Mucosa of descending colon (tissue), 3 donors: ENCODE measurements around the gene SDK2. TPM values are rescaled to one million over a fixed set of nuclear protein-coding genes. Genes with fewer than 3 reads are reported as not detected.

Experiments used
- ATAC-seq: fragments of 200-7000 bp; cut with Tn5 transposase; one replicate; pipeline ENCODE4 v1.9.1; 2020; ENCODE audit warnings: mild to moderate bottlenecking, moderate library complexity
- DNase-seq, 3 donors: peaks; one replicate each; pipeline ENCODE4 v3.0.0-alpha.2; 2020
- H3K36me3 ChIP-seq: fragments of 200-600 bp; one replicate; pipeline ENCODE4 v1.8.0; 2021; ENCODE audit warnings: low read depth, mild to moderate bottlenecking
- H3K4me1 ChIP-seq: fragments of 200-600 bp; one replicate; pipeline ENCODE4 v1.8.0; 2021; ENCODE audit warnings: low read depth, mild to moderate bottlenecking
- H3K4me3 ChIP-seq: fragments of 200-600 bp; one replicate; pipeline ENCODE4 v1.8.0; 2021; ENCODE audit warnings: mild to moderate bottlenecking
- H3K9me3 ChIP-seq: fragments of 200-600 bp; one replicate; pipeline ENCODE4 v1.8.0; 2021; ENCODE audit warnings: mild to moderate bottlenecking
- CTCF ChIP-seq: fragments of 200-600 bp; IDR thresholded peaks from one replicate; pipeline ENCODE4 v1.8.0; 2022; ENCODE audit warnings: antibody characterized with exemption, mild to moderate bottlenecking
- intact Hi-C, 2 donors: fragments of 100-400 bp; cut with DNase I in 1 of 2; cut with micrococcal nuclease in 1 of 2; formaldehyde crosslinking; loops; one replicate each; pipeline versions ENCODE4 v1.11.0 to v1.11.1; 2022; cut with DNase I, micrococcal nuclease
- total RNA-seq, 3 donors: library from RNA; stranded (reverse); fragmentation: NEBNext Ultra II Directional in 2 of 3; extraction: Animal tissue kit (Norgen Biotek cat#: 25700) in 2 of 3; gene quantifications; one replicate each; pipeline versions ENCODE4 v1.2.1 to v1.2.4, GENCODE V29; 2021 to 2023
- donor health status: DM: no; HTN: no; CAD: no; lungs with moderate emphysema.
- donor health status: DM: no; HTN: no; CAD: no.
- donor health status: DM: no; HTN: yes; CAD: no.

Gene SDK2
- total RNA-seq, 3 donors from 2014 or later, result 1.2 to 1.6 (median 1.3) TPM

GRCh38 chr17:73292031-73292531, 352.2 kb downstream of the SDK2 start:
- DNase-seq (no peak), ATAC-seq (no peak)
- H3K9me3 ChIP-seq, result no peaks in the 10 kb centered on the region
- no peaks in the 10 kb centered on the region for H3K36me3 ChIP-seq
- peaks cover 60% of the 10 kb centered on the region for H3K4me1 ChIP-seq
- no peak overlapping the region for H3K4me3 ChIP-seq
- TF ChIP-seq CTCF, result no peak
- intact Hi-C loops, result no loop called here

GRCh38 chr17:73291260-73291801, 352.9 kb downstream of the SDK2 start:
- H3K4me3 ChIP-seq, result no peak overlapping the region
- peak; percentile 52 to 83 (median 69) for DNase-seq

GRCh38 chr17:73290399-73291259, 353.6 kb downstream of the SDK2 start:
- Histone ChIP-seq H3K4me1 (peaks cover 59% of the 10 kb centered on the region), H3K9me3 (no peaks in the 10 kb centered on the region), H3K36me3 (no peaks in the 10 kb centered on the region), H3K4me3 (no peak overlapping the region)
- intact Hi-C loops, result no loop called here
- no peak for TF ChIP-seq CTCF
- ATAC-seq (no peak), DNase-seq (no peak)

More at GRCh38 chr17:73291260-73291801, 352.9 kb downstream of the SDK2 start:
- intact Hi-C loops, result no loop called here
- Histone ChIP-seq H3K9me3 (no peaks in the 10 kb centered on the region), H3K4me1 (peaks cover 59% of the 10 kb centered on the region), H3K36me3 (no peaks in the 10 kb centered on the region)
- peak; percentile 66 for ATAC-seq
- TF ChIP-seq CTCF, result no peak

- peaks cover 59% of the 10 kb centered on the region for H3K4me1 ChIP-seq
- H3K36me3 ChIP-seq, result no peaks in the 10 kb centered on the region
- ATAC-seq (no peak), DNase-seq (no peak)
- H3K9me3 ChIP-seq, result no peaks in the 10 kb centered on the region
- H3K4me3 ChIP-seq, result no peak overlapping the region
- no peak for TF ChIP-seq CTCF
- intact Hi-C loops, result no loop called here
Measured at GRCh38 chr17:73289549-73290254, 354.5 kb downstream of the SDK2 start.

- DNase-seq (peak; percentile 76 to 80 (median 77)), ATAC-seq (peak; percentile 82)
- Histone ChIP-seq H3K9me3 (no peaks in the 10 kb centered on the region), H3K36me3 (no peaks in the 10 kb centered on the region), H3K4me1 (peaks cover 57% of the 10 kb centered on the region), H3K4me3 (no peak overlapping the region)
- intact Hi-C loops, result no loop called here
- TF ChIP-seq CTCF, result no peak
Measured at GRCh38 chr17:73288534-73289302, 355.5 kb downstream of the SDK2 start.
